IMR-90 (cell line): ENCODE results near the gene IRF4. TPM values are rescaled to one million over a fixed set of nuclear protein-coding genes. Genes with fewer than 3 reads are reported as not detected.

Experiments
- ATAC-seq: fragments of 200-7000 bp; cut with Tn5 transposase; 2 replicates; pipeline ENCODE4 v1.9.1; 2020; ENCODE audit warnings: low read depth, mild to moderate bottlenecking, moderate library complexity
- BruUV-seq: library from RNA; stranded (reverse); fragments of 400-500 nt; replicated peaks from 2 replicates; lab custom pipeline; 2021; lab: Mats Ljungman, UMichigan
- CTCF ChIA-PET: fragments of 300-600 bp; formaldehyde crosslinking; extraction: SDS; loops from one replicate; lab custom pipeline; 2021; ENCODE audit warnings: antibody characterized with exemption; lab: Yijun Ruan, JAX
- POLR2A ChIA-PET: fragments of 300-600 bp; sonication (Branson Sonifier 250); formaldehyde crosslinking; loops from one replicate; lab custom pipeline; 2022; ENCODE audit warnings: antibody characterized with exemption; ENCODE audit not compliant: unreplicated experiment; lab: Charles Lee
- DNase-seq: peaks from one replicate; pipeline ENCODE4 v3.0.0; 2013
- H2AFZ ChIP-seq: replicated peaks from 2 replicates; pipeline ENCODE3; 2013; ENCODE audit warnings: low read length, mild to moderate bottlenecking; ENCODE audit not compliant: poor library complexity
- H2AK5ac ChIP-seq: 2 replicates; pipeline ENCODE4 v1.6.1; 2013; ENCODE audit warnings: low read depth, low read length, inconsistent platforms
- H2AK9ac ChIP-seq: replicated peaks from 2 replicates; pipeline ENCODE3; 2013; ENCODE audit warnings: mild to moderate bottlenecking, low read depth, low read length, moderate library complexity; ENCODE audit not compliant: poor library complexity
- H2BK120ac ChIP-seq: 2 replicates; pipeline ENCODE4 v1.6.1; 2013; ENCODE audit warnings: low read depth, low read length, inconsistent platforms
- H2BK15ac ChIP-seq: 3 replicates; pipeline ENCODE4 v1.6.1; 2013; ENCODE audit warnings: low read depth, low read length, inconsistent platforms
- H2BK20ac ChIP-seq: 2 replicates; pipeline ENCODE4 v1.6.1; 2013; ENCODE audit warnings: low read depth, mild to moderate bottlenecking, inconsistent platforms, low read length, moderate library complexity
- H2BK5ac ChIP-seq: 2 replicates; pipeline ENCODE4 v1.6.1; 2013; ENCODE audit warnings: mild to moderate bottlenecking, low read depth, low read length, inconsistent platforms; ENCODE audit not compliant: poor library complexity, severe bottlenecking
- H3K14ac ChIP-seq: replicated peaks from 2 replicates; pipeline ENCODE4 v1.6.1; 2013; ENCODE audit warnings: low read depth, low read length, inconsistent platforms
- H3K18ac ChIP-seq: 2 replicates; pipeline ENCODE4 v1.6.1; 2013; ENCODE audit warnings: low read depth, low read length, control low read depth
- H3K23ac ChIP-seq: 2 replicates; pipeline ENCODE4 v1.6.1; 2013; ENCODE audit warnings: low read depth, low read length, inconsistent platforms
- H3K27ac ChIP-seq: 2 replicates; pipeline ENCODE4 v1.5.1; 2013; ENCODE audit warnings: mild to moderate bottlenecking, control low read depth, low read length; ENCODE audit not compliant: insufficient read depth
- H3K27me3 ChIP-seq: 2 replicates; pipeline ENCODE4 v1.6.1; 2013; ENCODE audit warnings: low read length; ENCODE audit not compliant: control insufficient read depth, insufficient read depth
- H3K36me3 ChIP-seq: 2 replicates; pipeline ENCODE4 v1.6.1; 2013; ENCODE audit warnings: low read length, mixed read lengths; ENCODE audit not compliant: control insufficient read depth, insufficient read depth
- H3K4ac ChIP-seq: 2 replicates; pipeline ENCODE4 v1.6.1; 2013; ENCODE audit warnings: low read depth, low read length, inconsistent platforms
- H3K4me1 ChIP-seq: 2 replicates; pipeline ENCODE4 v1.6.1; 2013; ENCODE audit warnings: low read length, mixed read lengths; ENCODE audit not compliant: control insufficient read depth, insufficient read depth
- H3K4me2 ChIP-seq: 2 replicates; pipeline ENCODE4 v1.6.1; 2013; ENCODE audit warnings: low read depth, mild to moderate bottlenecking, control low read depth, low read length, moderate library complexity
- H3K4me3 ChIP-seq: 2 replicates; pipeline ENCODE4 v1.5.1; 2013; ENCODE audit warnings: low read depth, mild to moderate bottlenecking, control low read depth, low read length, moderate library complexity; ENCODE audit not compliant: insufficient read depth
- H3K56ac ChIP-seq: 2 replicates; pipeline ENCODE4 v1.6.1; 2013; ENCODE audit warnings: low read length, inconsistent platforms; ENCODE audit not compliant: insufficient read depth; ENCODE audit errors: extremely low read depth
- H3K79me1 ChIP-seq, 2 experiments: 2 replicates each; pipeline ENCODE4 v1.6.1; 2013; ENCODE audit warnings: low read length in 2 of 2, inconsistent platforms in 1 of 2, low read depth in 1 of 2
- H3K9ac ChIP-seq: 2 replicates; pipeline ENCODE4 v1.6.1; 2013; ENCODE audit warnings: low read depth, low read length, control low read depth
- H3K9me1 ChIP-seq: 2 replicates; pipeline ENCODE4 v1.6.1; 2013; ENCODE audit warnings: low read length, inconsistent platforms; ENCODE audit not compliant: insufficient read depth
- H3K9me3 ChIP-seq: 2 replicates; pipeline ENCODE4 v1.6.1; 2013; ENCODE audit warnings: low read length; ENCODE audit not compliant: control insufficient read depth, insufficient read depth
- H4K20me1 ChIP-seq: 2 replicates; pipeline ENCODE4 v1.6.1; 2013; ENCODE audit warnings: low read length, inconsistent platforms; ENCODE audit not compliant: insufficient read depth
- H4K5ac ChIP-seq: 2 replicates; pipeline ENCODE4 v1.6.1; 2013; ENCODE audit warnings: mild to moderate bottlenecking, low read depth, low read length, control low read depth
- H4K8ac ChIP-seq, 2 experiments: 2 replicates each; pipeline ENCODE4 v1.6.1; 2013; ENCODE audit warnings: low read depth in 2 of 2, low read length in 2 of 2, control low read depth in 1 of 2, inconsistent platforms in 1 of 2
- H4K91ac ChIP-seq: 2 replicates; pipeline ENCODE4 v1.6.1; 2013; ENCODE audit warnings: low read depth, low read length, inconsistent platforms; ENCODE audit not compliant: insufficient read depth
- CEBPB ChIP-seq: IDR thresholded peaks from 2 replicates; pipeline ENCODE4 v1.6.1; 2012; ENCODE audit warnings: low read depth, low read length, improper control_type of control experiment
- CHD1 ChIP-seq: IDR thresholded peaks from 2 replicates; pipeline ENCODE4 v1.6.1; 2012; ENCODE audit warnings: low read depth, low read length, improper control_type of control experiment
- FOS ChIP-seq: fragments of 150-350 bp; IDR thresholded peaks from 2 replicates; pipeline ENCODE4 v1.6.1; 2016; ENCODE audit warnings: low read depth, low read length
- MAFK ChIP-seq: IDR thresholded peaks from 2 replicates; pipeline ENCODE4 v1.6.1; 2012; ENCODE audit warnings: low read depth, low read length, improper control_type of control experiment
- MAZ ChIP-seq: IDR thresholded peaks from 2 replicates; pipeline ENCODE4 v1.6.1; 2012; ENCODE audit warnings: low read depth, mild to moderate bottlenecking, low read length, improper control_type of control experiment, moderate library complexity, borderline replicate concordance
- MXI1 ChIP-seq: IDR thresholded peaks from 2 replicates; pipeline ENCODE4 v1.6.1; 2012; ENCODE audit warnings: low read depth, mild to moderate bottlenecking, low read length, moderate library complexity, borderline replicate concordance
- NFE2L2 ChIP-seq: fragments of 150-350 bp; IDR thresholded peaks from 2 replicates; pipeline ENCODE4 v1.6.1; 2016; ENCODE audit warnings: low read depth, mild to moderate bottlenecking, low read length
- POLR2A ChIP-seq: IDR thresholded peaks from 2 replicates; pipeline ENCODE4 v1.6.1; 2012; ENCODE audit warnings: mild to moderate bottlenecking, low read depth, low read length
- WGBS, 2 experiments: methylation state at CpG; one replicate each; pipeline versions ENCODE4 v1.1.5 to v1.1.7; 2013; ENCODE audit warnings: missing lambda C conversion rate in 2 of 2; ENCODE audit not compliant: insufficient read length in 1 of 2; ENCODE audit errors: extremely low coverage in 2 of 2; 5-methylcytosine and 5-hydroxymethylcytosine counted together
- dilution Hi-C: fragments of 300-500 bp; cut with HindIII; formaldehyde crosslinking; loops from one replicate; pipeline ENCODE4 v1.14.3; 2018; ENCODE audit warnings: low sequenced_read_pairs; ENCODE audit not compliant: unreplicated experiment
- in situ Hi-C: fragments of 300-500 bp; cut with MboI; formaldehyde crosslinking; loops from 3 replicates; pipeline ENCODE4 v1.14.3; 2019; ENCODE audit warnings: low sequenced_read_pairs, inconsistent platforms, mixed read lengths
- intact Hi-C: fragments of 100-400 bp; cut with micrococcal nuclease; formaldehyde crosslinking; loops from 2 replicates; pipeline ENCODE4 v1.10.0; 2022
- polyA plus RNA-seq, 3 experiments: library from polyadenylated mRNA; depleted of rRNA; stranded (reverse); fragments of >200 nt; gene quantifications; 2 replicates each; pipeline ENCODE4 v1.2.3, GENCODE V29; 2012; ENCODE audit warnings: low replicate concordance in 1 of 3
- total RNA-seq: library from RNA; depleted of rRNA; stranded (reverse); fragments of >200 nt; gene quantifications from 2 replicates; pipeline ENCODE4 v1.2.3, GENCODE V29; 2012
- TF ChIP-seq, protein P1 (sequence below): fragments of 150-350 bp; IDR thresholded peaks from 2 replicates; pipeline ENCODE4 v1.6.1; 2016; ENCODE audit warnings: low read depth, mild to moderate bottlenecking, low read length, moderate library complexity, borderline replicate concordance

The IRF4 gene
- total and polyA plus RNA-seq, 2 of the 4 experiments (the other 2 are of a cell fraction) = not detected

DNA sequence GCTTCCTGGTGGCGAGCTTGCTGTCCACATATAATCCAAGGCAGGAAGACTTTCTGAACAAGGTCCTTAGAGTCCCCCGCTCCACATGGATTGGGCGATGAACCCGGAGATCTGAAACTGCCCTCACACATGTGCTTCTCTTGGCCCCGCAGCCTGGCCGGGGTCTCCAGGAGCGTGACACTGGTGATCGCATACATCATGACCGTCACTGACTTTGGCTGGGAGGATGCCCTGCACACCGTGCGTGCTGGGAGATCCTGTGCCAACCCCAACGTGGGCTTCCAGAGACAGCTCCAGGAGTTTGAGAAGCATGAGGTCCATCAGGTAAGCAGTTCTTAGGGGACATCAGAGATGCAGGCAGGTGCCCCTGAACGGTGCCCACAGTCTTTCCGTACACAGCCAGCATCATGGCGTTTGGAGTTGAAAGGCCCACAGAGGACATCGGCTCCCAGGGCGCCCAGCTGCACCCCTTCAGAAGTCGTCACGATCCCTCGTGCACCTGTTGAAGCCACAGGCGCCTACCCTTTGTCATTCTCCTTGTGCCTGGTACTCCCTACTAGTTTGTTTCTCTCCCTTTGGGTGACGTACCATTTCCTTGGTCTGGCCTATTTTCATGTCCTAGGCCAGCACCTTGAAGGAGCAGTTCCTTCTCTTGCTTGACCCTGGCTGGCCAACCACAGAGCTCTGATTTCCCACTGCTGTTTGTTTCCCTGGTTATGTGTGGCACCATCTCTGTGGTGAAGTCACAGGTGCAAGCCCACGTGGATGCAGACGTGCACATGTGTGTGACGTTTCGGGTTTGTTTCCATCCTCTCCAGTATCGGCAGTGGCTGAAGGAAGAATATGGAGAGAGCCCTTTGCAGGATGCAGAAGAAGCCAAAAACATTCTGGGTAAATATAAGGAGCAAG, 43.3 kb upstream of the IRF4 start:
- dilution Hi-C loops = no loop called here
- in situ Hi-C loops = no loop called here

More for the DNA sequence above, 43.3 kb upstream of the IRF4 start:
- Histone ChIP-seq H3K4ac (no peak overlapping the region), H4K8ac (no peak overlapping the region), H3K79me1 (no peaks in the 10 kb centered on the region), H3K14ac (no peak overlapping the region), H2AK5ac (no peak overlapping the region), H3K23ac (no peak overlapping the region), H4K5ac (no peak overlapping the region), H3K4me1 (no peaks in the 10 kb centered on the region), H2BK20ac (no peak overlapping the region), H3K9me1 (no peaks in the 10 kb centered on the region; the same call in 1 of the 2 replicates), H2AFZ (no peak overlapping the region), H3K18ac (no peak overlapping the region), H4K91ac (no peak overlapping the region), H2AK9ac (no peak overlapping the region), H3K36me3 (no peaks in the 10 kb centered on the region; the same call in 1 of the 2 replicates), H4K20me1 (no peaks in the 10 kb centered on the region; the same call in 1 of the 2 replicates), H2BK5ac (no peak overlapping the region), H3K4me3 (no peak overlapping the region), H3K27me3 (no peaks in the 10 kb centered on the region), H3K9me3 (peaks cover 5% of the 10 kb centered on the region; the same call in 1 of the 2 replicates), H3K9ac (no peak overlapping the region), H2BK15ac (no peak overlapping the region), H3K56ac (no peak overlapping the region), H2BK120ac (no peak overlapping the region), H3K27ac (no peak overlapping the region), H3K4me2 (no peak overlapping the region)
- DNase-seq (no peak), ATAC-seq (no peak)
- intact Hi-C loops = no loop called here
- TF ChIP-seq, protein P1, sequence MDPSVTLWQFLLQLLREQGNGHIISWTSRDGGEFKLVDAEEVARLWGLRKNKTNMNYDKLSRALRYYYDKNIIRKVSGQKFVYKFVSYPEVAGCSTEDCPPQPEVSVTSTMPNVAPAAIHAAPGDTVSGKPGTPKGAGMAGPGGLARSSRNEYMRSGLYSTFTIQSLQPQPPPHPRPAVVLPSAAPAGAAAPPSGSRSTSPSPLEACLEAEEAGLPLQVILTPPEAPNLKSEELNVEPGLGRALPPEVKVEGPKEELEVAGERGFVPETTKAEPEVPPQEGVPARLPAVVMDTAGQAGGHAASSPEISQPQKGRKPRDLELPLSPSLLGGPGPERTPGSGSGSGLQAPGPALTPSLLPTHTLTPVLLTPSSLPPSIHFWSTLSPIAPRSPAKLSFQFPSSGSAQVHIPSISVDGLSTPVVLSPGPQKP = no peak
- no peak for TF ChIP-seq POLR2A
- no peak for TF ChIP-seq MXI1
- no peak for TF ChIP-seq NFE2L2
- TF ChIP-seq MAFK = no peak
- no peak for TF ChIP-seq CEBPB
- TF ChIP-seq MAZ = no peak
- no peak for TF ChIP-seq CHD1
- TF ChIP-seq FOS = no peak
- CTCF ChIA-PET = no interaction called here
- WGBS, 2 experiments = 89% methylated on average over 25 of the region's 27 CpGs; no CpG with 5 or more reads in 1 of the 2 experiments
- BruUV-seq = no TSS peak
- POLR2A ChIA-PET = no interaction called here
